ENCODE measurements around the gene WDR62. TPM values are rescaled to one million over a fixed set of nuclear protein-coding genes. Genes with fewer than 3 reads are reported as not detected.

The WDR62 gene
- total RNA-seq, 1 experiment from 2014 or later, result 32.9 TPM

GRCh38 chr19:36060430-36060829 lies 5.7 kb downstream of the WDR62 start:
- no peak overlapping the region for H3K4me3 Mint-ChIP-seq (ENCODE audit: unreplicated experiment)
- Histone ChIP-seq H3K9me3 (no peaks in the 10 kb centered on the region), H3K4me1 (peaks cover 22% of the 10 kb centered on the region; the same call in 1 of the 2 replicates), H3K27me3 (replicated peaks; ENCODE audit: control insufficient read depth, insufficient read depth, low read length) (no peaks in the 10 kb centered on the region), H3K36me3 (ENCODE audit: control insufficient read depth, insufficient read depth, low read length) (no peaks in the 10 kb centered on the region), H3K4me3 (ENCODE audit: low read depth, low read length) (no peak overlapping the region)
- peak in 1 of 2 experiments; percentile 46 for DNase-seq
- H3K27me3 Mint-ChIP-seq (ENCODE audit: insufficient read depth, unreplicated experiment), result no peaks in the 10 kb centered on the region
- H3K27ac Mint-ChIP-seq (ENCODE audit: unreplicated experiment), result no peak overlapping the region
- H3K4me1 Mint-ChIP-seq (ENCODE audit: low read depth, unreplicated experiment), result peaks cover 22% of the 10 kb centered on the region
- no peaks in the 10 kb centered on the region for H3K9me3 Mint-ChIP-seq (ENCODE audit: unreplicated experiment)
- peaks cover 59% of the 10 kb centered on the region for H3K36me3 Mint-ChIP-seq (ENCODE audit: insufficient read depth, unreplicated experiment)
- no TSS peak for BruUV-seq (replicated peaks)
- intact Hi-C loops (cut with micrococcal nuclease; ENCODE audit: unreplicated experiment), result loop anchor here (1.0 kb wide), 1 partner anchor 110 kb away; no protein-coding TSS in a partner anchor
- ChIA-PET POLR2A (no interaction called here), CTCF (interaction anchor here (0.6 to 1.4 kb wide), 3 partner anchors 19 to 1333 kb away, joined by 3 read pairs; no protein-coding TSS in a partner anchor)
- TF ChIP-seq, protein P1, sequence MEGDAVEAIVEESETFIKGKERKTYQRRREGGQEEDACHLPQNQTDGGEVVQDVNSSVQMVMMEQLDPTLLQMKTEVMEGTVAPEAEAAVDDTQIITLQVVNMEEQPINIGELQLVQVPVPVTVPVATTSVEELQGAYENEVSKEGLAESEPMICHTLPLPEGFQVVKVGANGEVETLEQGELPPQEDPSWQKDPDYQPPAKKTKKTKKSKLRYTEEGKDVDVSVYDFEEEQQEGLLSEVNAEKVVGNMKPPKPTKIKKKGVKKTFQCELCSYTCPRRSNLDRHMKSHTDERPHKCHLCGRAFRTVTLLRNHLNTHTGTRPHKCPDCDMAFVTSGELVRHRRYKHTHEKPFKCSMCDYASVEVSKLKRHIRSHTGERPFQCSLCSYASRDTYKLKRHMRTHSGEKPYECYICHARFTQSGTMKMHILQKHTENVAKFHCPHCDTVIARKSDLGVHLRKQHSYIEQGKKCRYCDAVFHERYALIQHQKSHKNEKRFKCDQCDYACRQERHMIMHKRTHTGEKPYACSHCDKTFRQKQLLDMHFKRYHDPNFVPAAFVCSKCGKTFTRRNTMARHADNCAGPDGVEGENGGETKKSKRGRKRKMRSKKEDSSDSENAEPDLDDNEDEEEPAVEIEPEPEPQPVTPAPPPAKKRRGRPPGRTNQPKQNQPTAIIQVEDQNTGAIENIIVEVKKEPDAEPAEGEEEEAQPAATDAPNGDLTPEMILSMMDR (IDR thresholded peaks at IDR 0.05; ENCODE audit: insufficient read depth in 1 of 2, low read depth in 1 of 2, low read length in 1 of 2, severe bottlenecking in 1 of 2, unreplicated experiment in 1 of 2), result peak; percentile 44 to 66

DNA sequence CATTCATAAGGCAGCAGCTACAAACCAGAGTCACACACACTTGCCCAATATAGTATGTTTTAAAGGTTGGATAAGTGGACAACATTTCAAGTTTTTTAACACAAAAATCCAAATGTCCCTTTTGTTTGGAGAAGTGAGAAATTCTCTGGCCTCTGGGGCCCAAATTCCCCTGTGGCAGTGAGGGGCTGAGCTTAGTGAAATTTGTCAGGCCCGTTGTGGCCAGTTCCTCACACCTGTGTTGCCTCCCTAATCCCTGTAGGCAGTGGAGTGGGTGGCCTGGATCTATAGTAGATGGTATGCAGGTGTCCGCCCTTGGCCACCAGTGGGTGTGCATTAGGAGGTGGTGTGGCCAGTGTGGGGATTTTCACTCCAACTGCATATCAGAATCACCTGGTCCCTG lies 6.7 kb downstream of the WDR62 start:
- Histone ChIP-seq H3K36me3 (ENCODE audit: control insufficient read depth, insufficient read depth, low read length) (peaks cover 2% of the 10 kb centered on the region; the same call in 1 of the 2 replicates), H3K4me3 (ENCODE audit: low read depth, low read length) (no peak overlapping the region), H3K4me1 (peaks cover 14% of the 10 kb centered on the region; the same call in 1 of the 2 replicates), H3K27me3 (replicated peaks; ENCODE audit: control insufficient read depth, insufficient read depth, low read length) (no peaks in the 10 kb centered on the region), H3K9me3 (no peaks in the 10 kb centered on the region)
- TF ChIP-seq, protein P1 (IDR thresholded peaks at IDR 0.05; ENCODE audit: insufficient read depth in 1 of 2, low read depth in 1 of 2, low read length in 1 of 2, severe bottlenecking in 1 of 2, unreplicated experiment in 1 of 2), result no peak
- H3K4me3 Mint-ChIP-seq (ENCODE audit: unreplicated experiment), result no peak overlapping the region
- DNase-seq, result no peak
- no TSS peak for BruUV-seq (replicated peaks)
- H3K9me3 Mint-ChIP-seq (ENCODE audit: unreplicated experiment), result no peaks in the 10 kb centered on the region
- no peaks in the 10 kb centered on the region for H3K27me3 Mint-ChIP-seq (ENCODE audit: insufficient read depth, unreplicated experiment)
- CTCF ChIA-PET, result interaction anchor here (1.4 kb wide), 1 partner anchor 20 kb away, joined by 3 read pairs; no protein-coding TSS in a partner anchor
- peaks cover 65% of the 10 kb centered on the region for H3K36me3 Mint-ChIP-seq (ENCODE audit: insufficient read depth, unreplicated experiment)
- POLR2A ChIA-PET, result interaction anchor here (0.7 kb wide), 1 partner anchor 175 kb away, joined by 3 read pairs; no protein-coding TSS in a partner anchor
- intact Hi-C loops (cut with micrococcal nuclease; ENCODE audit: unreplicated experiment), result no loop called here
- H3K27ac Mint-ChIP-seq (ENCODE audit: unreplicated experiment), result no peak overlapping the region
- H3K4me1 Mint-ChIP-seq (ENCODE audit: low read depth, unreplicated experiment), result peaks cover 18% of the 10 kb centered on the region

DNA sequence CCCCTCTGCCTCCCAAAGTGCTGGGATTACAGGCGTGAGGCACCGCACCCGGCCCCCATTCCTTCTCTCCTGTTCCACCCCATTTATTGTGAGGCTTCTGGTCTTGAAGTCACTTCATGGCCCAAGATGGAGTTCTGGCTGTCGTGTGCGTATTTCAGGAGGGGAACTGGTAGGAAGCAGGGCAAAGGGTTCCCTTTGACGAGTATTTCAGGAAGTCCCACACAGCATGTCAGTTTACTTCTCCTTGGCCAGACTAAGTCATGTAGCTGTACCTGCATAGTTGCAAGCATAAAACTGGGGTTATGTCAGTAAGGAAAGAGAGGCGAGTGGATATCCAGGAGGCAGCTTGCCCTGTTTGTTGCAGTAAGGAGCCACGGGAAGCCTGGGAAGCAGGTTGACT lies 10.1 kb downstream of the WDR62 start:
- ChIA-PET POLR2A (no interaction called here), CTCF (no interaction called here)
- H3K36me3 Mint-ChIP-seq (ENCODE audit: insufficient read depth, unreplicated experiment), result peaks cover 75% of the 10 kb centered on the region
- H3K27me3 Mint-ChIP-seq (ENCODE audit: insufficient read depth, unreplicated experiment), result no peaks in the 10 kb centered on the region
- no peaks in the 10 kb centered on the region for H3K9me3 Mint-ChIP-seq (ENCODE audit: unreplicated experiment)
- intact Hi-C loops (cut with micrococcal nuclease; ENCODE audit: unreplicated experiment), result no loop called here
- no peaks in the 10 kb centered on the region for H3K9me3 ChIP-seq
- H3K4me1 ChIP-seq, result no peaks in the 10 kb centered on the region
- DNase-seq, result no peak
- H3K27ac Mint-ChIP-seq (ENCODE audit: unreplicated experiment), result no peak overlapping the region
- H3K4me3 Mint-ChIP-seq (ENCODE audit: unreplicated experiment), result no peak overlapping the region
- H3K27me3 ChIP-seq (replicated peaks; ENCODE audit: control insufficient read depth, insufficient read depth, low read length), result no peaks in the 10 kb centered on the region
- no peaks in the 10 kb centered on the region for H3K4me1 Mint-ChIP-seq (ENCODE audit: low read depth, unreplicated experiment)
- no TSS peak for BruUV-seq (replicated peaks)
- H3K4me3 ChIP-seq (ENCODE audit: low read depth, low read length), result no peak overlapping the region
- TF ChIP-seq, protein P1 (IDR thresholded peaks at IDR 0.05; ENCODE audit: insufficient read depth in 1 of 2, low read depth in 1 of 2, low read length in 1 of 2, severe bottlenecking in 1 of 2, unreplicated experiment in 1 of 2), result no peak
- peaks cover 2% of the 10 kb centered on the region; the same call in 1 of the 2 replicates for H3K36me3 ChIP-seq (ENCODE audit: control insufficient read depth, insufficient read depth, low read length)

All from Caco-2 (cell line).